Choroid plexus epithelial cell (primary cell): ENCODE data around the gene NUDT4.
A peak's percentile ranks its signal among the peaks of the same experiment; 100 is the strongest.

Source experiments
- DNase-seq: peaks from one replicate; pipeline ENCODE4 v3.0.0-alpha.2; 2010; ENCODE audit warnings: low read depth
- H3K4me3 ChIP-seq: 2 replicates; pipeline ENCODE4 v1.5.1; 2011; ENCODE audit warnings: low read depth, mild to moderate bottlenecking, control low read depth, low read length, moderate library complexity
- CTCF ChIP-seq: conservative IDR thresholded peaks from 2 replicates; pipeline ENCODE4 v1.5.1; 2011; ENCODE audit warnings: low read depth, mild to moderate bottlenecking, control low read depth, inconsistent platforms, low read length, moderate library complexity

The NUDT4 gene

DNA sequence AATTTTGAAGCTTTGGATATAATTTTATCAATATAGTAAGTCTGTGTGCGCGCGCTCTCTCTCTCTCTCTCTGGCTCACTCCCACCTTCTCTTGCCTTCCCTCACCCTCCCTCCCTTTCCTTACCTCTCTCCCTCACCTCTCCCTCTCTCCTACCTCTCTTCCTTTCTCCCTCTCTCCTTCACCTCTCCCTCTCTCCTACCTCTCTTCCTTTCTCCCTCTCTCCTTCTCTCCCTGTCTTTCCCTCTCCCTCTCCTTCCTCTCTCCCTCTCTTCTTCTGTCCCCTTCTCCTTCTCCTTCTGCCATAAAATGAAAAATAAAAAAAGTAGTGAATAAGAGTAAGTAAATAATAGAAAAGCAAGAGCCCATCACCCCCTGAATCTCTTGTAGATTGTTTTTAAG, 9.0 kb upstream of the NUDT4 start:
- no peak for TF ChIP-seq CTCF
- H3K4me3 ChIP-seq: no peak overlapping the region
- DNase-seq: no peak

DNA sequence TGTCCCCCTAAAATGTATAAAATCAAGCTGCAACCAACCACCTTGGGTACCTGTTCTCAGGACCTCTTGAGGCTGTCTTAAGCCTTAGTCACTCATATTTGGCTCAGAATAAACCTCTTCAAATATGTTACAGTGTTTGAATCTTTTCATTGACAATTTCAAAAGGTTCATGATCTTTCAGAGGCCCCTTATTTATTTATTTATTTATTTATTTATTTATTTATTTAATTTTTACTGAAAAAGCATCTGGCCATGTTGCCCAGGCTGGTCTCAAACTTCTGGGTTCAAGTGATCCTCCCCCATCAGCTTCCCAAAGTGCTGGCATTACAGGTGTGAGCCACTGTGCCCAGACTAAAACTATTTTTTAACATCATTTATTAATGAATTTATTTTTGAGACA, 8.2 kb upstream of the NUDT4 start:
- DNase-seq: no peak
- TF ChIP-seq CTCF: no peak

DNA sequence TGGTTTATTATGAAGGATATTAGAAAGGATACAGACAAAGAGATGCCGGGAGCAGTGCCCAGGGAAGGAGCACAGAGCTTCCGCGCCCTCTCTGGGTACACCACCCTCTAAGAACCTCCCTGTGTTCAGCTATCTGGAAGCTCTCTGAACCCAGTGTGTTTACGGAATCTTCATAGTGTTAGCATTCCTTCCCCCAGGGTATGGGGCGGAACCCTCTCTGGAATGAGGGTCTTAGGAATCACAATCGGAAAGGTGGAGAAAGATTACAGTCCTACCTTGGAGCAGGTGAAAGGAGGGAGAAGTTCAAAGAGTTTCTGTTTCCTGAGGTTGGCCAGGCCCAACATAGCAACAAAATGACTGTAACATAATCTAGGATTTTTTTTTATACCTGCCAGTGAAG, 6.8 kb upstream of the NUDT4 start:
- no peak overlapping the region for H3K4me3 ChIP-seq
- no peak for TF ChIP-seq CTCF
- DNase-seq: no peak

More for the DNA sequence above, 8.2 kb upstream of the NUDT4 start:
- no peak overlapping the region for H3K4me3 ChIP-seq

DNA sequence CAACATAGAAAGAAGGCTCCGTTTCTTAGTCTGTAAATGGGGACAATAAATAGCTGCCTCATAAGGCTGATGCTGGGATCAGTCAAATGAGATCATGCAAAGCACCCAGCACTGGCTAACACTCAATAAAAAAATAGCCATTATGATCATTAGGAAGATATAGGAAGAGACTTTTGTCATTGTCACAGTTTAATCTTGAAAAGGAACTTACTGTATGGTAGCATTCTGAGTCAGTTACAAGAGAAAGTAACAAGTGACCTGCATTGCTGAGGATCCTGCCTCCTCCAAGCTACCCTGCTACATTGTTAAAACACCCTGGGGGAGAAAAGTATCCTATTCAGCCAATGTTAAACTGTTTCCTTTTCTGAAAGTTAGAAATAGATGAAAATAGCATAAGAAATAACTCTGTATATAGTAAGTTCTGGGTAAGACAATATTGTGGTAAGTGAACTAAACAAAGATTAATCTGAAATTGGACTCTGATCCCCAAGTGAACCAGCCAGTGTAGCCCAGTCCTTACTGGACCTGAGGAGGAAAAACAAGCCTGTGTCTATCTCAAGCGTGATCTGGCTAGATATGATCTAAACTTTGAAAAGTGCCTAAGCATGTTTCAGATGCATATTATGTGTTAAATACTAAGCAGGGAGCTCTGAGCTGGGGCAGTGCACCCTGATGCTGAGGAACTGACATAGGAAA, 3.6 kb upstream of the NUDT4 start:
- no peak for DNase-seq
- no peak for TF ChIP-seq CTCF
- H3K4me3 ChIP-seq: no peak overlapping the region

- TF ChIP-seq CTCF: no peak
- no peak overlapping the region for H3K4me3 ChIP-seq
- no peak for DNase-seq
Observed at GRCh38 chr12:93375906-93376305, 1.8 kb upstream of the NUDT4 start.

DNA sequence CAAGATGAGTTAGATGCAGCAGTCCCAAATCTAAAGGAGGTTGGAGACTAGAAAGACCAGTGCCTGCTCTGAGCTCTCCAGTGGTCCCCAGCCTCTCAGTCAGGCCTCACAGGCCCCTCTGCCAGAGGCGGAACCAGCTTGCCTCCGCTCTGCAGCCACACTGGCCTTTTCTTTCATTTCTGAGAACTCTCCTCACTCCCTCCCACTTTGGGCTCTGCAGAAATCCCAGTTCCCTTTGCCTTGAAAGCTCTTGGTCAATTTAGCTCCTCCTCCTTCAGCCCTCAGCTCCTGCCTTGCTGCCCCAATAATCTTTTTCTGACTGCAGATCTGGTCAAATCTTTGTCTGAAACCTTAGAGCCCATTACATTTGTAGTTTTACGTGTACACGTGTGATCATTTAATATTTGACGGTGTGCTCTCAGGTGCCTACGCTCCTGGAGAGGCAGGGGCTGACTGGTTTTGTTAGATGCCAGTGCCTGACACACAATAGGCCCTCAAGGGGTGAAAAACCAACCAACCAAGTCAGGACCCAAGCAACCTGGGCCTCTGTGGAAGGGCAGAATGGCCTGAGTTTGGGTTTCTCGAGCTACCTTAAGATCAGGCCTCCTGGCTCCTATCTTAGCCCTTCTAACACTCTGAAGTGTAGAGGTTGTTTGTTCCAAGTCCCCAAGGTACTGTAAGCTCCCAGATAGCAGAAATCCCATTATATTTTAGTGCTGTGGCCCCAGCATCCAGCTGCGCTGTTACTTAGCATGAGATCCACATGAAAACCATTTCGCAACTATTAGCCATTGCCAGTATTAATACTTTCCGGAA, 1.1 kb upstream of the NUDT4 start:
- DNase-seq: peak; percentile 68
- no peak for TF ChIP-seq CTCF
- peak overlapping the region; percentile 72 for H3K4me3 ChIP-seq

- DNase-seq: peak; percentile 73
- H3K4me3 ChIP-seq: peak overlapping the region; percentile 73
Observed at GRCh38 chr12:93378196-93378997, 672 bp downstream of the NUDT4 start.
